OCI-LY7 (cell line): ENCODE results near the gene PDHX. TPM values are rescaled to one million over a fixed set of nuclear protein-coding genes. Genes with fewer than 3 reads are reported as not detected.

Experiments
- BruUV-seq: library from RNA; stranded (reverse); fragments of 400-500 nt; replicated peaks from 2 replicates; lab custom pipeline; 2021; lab: Mats Ljungman, UMichigan
- CTCF ChIA-PET: fragments of 300-600 bp; sonication (Branson Sonifier 250); formaldehyde crosslinking; loops from one replicate; lab custom pipeline; 2022; ENCODE audit warnings: antibody characterized with exemption; ENCODE audit not compliant: unreplicated experiment; lab: Charles Lee
- POLR2A ChIA-PET: fragments of 300-600 bp; sonication (Branson Sonifier 250); formaldehyde crosslinking; loops from one replicate; lab custom pipeline; 2022; ENCODE audit warnings: antibody characterized with exemption; lab: Charles Lee
- DNase-seq: peaks from one replicate; pipeline ENCODE4 v3.0.0-alpha.2; 2015; ENCODE audit warnings: low spot score
- H2AFZ ChIP-seq: fragments of 200-600 bp; sonication (generic), shearing (Covaris generic); 2 replicates; pipeline ENCODE4 v1.6.1; 2014; ENCODE audit warnings: mild to moderate bottlenecking, antibody characterized with exemption, low read length, moderate library complexity
- H3K27ac ChIP-seq: fragments of 200-600 bp; sonication (generic); 2 replicates; pipeline ENCODE4 v1.5.1; 2014; ENCODE audit warnings: mixed run types, low read depth, mild to moderate bottlenecking, moderate library complexity, low read length, inconsistent platforms; ENCODE audit not compliant: poor library complexity, severe bottlenecking
- H3K36me3 ChIP-seq: fragments of 200-600 bp; sonication (generic); 2 replicates; pipeline ENCODE4 v1.6.1; 2014; ENCODE audit warnings: mild to moderate bottlenecking, antibody characterized with exemption, low read length, moderate library complexity, mixed read lengths; ENCODE audit not compliant: insufficient read depth
- H3K4me1 ChIP-seq: fragments of 200-600 bp; sonication (generic); 2 replicates; pipeline ENCODE4 v1.5.1; 2014; ENCODE audit warnings: mild to moderate bottlenecking, low read length; ENCODE audit not compliant: insufficient read depth, poor library complexity, severe bottlenecking
- H3K4me2 ChIP-seq: fragments of 200-600 bp; sonication (generic); 2 replicates; pipeline ENCODE4 v1.6.1; 2014; ENCODE audit warnings: mild to moderate bottlenecking, low read length
- H3K4me3 ChIP-seq: fragments of 200-600 bp; sonication (generic); 2 replicates; pipeline ENCODE4 v1.5.1; 2014; ENCODE audit warnings: mild to moderate bottlenecking, low read depth, low read length; ENCODE audit not compliant: poor library complexity, severe bottlenecking
- H3K79me2 ChIP-seq: fragments of 200-600 bp; sonication (generic); 2 replicates; pipeline ENCODE4 v1.6.1; 2016; ENCODE audit warnings: low read depth, mild to moderate bottlenecking, low read length, moderate library complexity, mixed read lengths; ENCODE audit not compliant: insufficient read depth
- H3K9me2 ChIP-seq: fragments of 200-600 bp; sonication (generic); 2 replicates; pipeline ENCODE4 v1.6.1; 2016; ENCODE audit warnings: mild to moderate bottlenecking, low read length, mixed read lengths; ENCODE audit not compliant: insufficient read depth
- H3K9me3 ChIP-seq: fragments of 200-600 bp; sonication (generic); 2 replicates; pipeline ENCODE4 v1.6.1; 2014; ENCODE audit warnings: mild to moderate bottlenecking, mixed run types, low read length, mixed read lengths
- H4K20me1 ChIP-seq: fragments of 200-600 bp; sonication (generic); 2 replicates; pipeline ENCODE4 v1.6.1; 2014; ENCODE audit warnings: mild to moderate bottlenecking, antibody characterized with exemption, low read length, moderate library complexity, mixed read lengths; ENCODE audit not compliant: insufficient read depth
- EZH2phosphoT487 ChIP-seq: fragments of 200-600 bp; sonication (generic); IDR thresholded peaks from 2 replicates; pipeline ENCODE4 v1.6.1; 2018; ENCODE audit warnings: low read depth, borderline replicate concordance, mild to moderate bottlenecking, mixed run types, antibody characterized with exemption, low read length, moderate library complexity, mixed read lengths
- intact Hi-C: fragments of 100-400 bp; cut with micrococcal nuclease; formaldehyde crosslinking; loops from one replicate; pipeline ENCODE4 v1.10.0; 2022; ENCODE audit not compliant: unreplicated experiment
- total RNA-seq, 2 experiments: library from RNA; depleted of rRNA in 1 of 2; stranded (reverse); fragments of >200 nt in 1 of 2; shearing (Covaris generic) in 1 of 2; gene quantifications; 2 replicates each; pipeline ENCODE4 v1.2.3, GENCODE V29; 2014 to 2022
- TF ChIP-seq, protein P1 (sequence below): fragments of 200-600 bp; sonication (generic); conservative IDR thresholded peaks from 2 replicates; pipeline ENCODE4 v1.5.1; 2014; ENCODE audit warnings: mild to moderate bottlenecking, antibody characterized with exemption, low read length, moderate library complexity, mixed read lengths

PDHX gene
- total RNA-seq, 2 experiments from 2014 or later, result 18.0 to 50.9 TPM

DNA sequence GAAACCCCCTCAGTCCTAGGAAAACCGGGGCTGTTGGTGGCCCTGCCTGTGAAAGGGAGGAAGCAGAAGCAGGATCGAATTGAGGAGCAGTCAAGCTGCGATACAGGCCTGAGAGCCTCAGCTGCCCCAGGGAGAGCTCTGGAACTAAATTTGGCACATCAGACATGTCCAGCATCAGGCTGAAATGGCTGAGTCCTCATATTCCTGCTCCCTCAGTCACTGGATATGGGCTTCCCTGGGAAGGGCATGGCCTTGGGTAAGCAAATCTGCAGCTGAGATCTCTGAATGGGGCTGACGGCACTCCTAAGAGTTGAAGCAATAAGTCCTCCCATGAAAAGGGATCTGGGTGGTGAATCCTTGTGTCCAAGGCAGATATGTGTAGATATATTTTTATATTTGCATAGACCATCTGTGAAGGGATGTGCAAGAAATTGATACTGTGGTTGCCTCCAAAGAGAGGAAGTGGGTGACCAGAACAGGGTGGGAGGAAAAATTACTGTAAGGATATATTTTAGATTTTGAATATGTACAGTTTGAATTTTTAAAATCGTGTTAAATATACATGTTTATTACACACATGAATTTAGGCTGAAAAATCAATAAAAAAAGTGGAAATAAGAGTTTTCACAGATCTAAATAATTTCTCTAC, 45.7 kb upstream of the PDHX start:
- Histone ChIP-seq H4K20me1 (no peaks in the 10 kb centered on the region), H2AFZ (no peak overlapping the region), H3K4me2 (no peak overlapping the region), H3K9me2 (no peaks in the 10 kb centered on the region), H3K36me3 (no peaks in the 10 kb centered on the region), H3K9me3 (no peaks in the 10 kb centered on the region), H3K27ac (no peak overlapping the region), H3K4me1 (no peaks in the 10 kb centered on the region), H3K4me3 (no peak overlapping the region), H3K79me2 (no peaks in the 10 kb centered on the region)
- no peak for TF ChIP-seq EZH2phosphoT487
- TF ChIP-seq, protein P1, sequence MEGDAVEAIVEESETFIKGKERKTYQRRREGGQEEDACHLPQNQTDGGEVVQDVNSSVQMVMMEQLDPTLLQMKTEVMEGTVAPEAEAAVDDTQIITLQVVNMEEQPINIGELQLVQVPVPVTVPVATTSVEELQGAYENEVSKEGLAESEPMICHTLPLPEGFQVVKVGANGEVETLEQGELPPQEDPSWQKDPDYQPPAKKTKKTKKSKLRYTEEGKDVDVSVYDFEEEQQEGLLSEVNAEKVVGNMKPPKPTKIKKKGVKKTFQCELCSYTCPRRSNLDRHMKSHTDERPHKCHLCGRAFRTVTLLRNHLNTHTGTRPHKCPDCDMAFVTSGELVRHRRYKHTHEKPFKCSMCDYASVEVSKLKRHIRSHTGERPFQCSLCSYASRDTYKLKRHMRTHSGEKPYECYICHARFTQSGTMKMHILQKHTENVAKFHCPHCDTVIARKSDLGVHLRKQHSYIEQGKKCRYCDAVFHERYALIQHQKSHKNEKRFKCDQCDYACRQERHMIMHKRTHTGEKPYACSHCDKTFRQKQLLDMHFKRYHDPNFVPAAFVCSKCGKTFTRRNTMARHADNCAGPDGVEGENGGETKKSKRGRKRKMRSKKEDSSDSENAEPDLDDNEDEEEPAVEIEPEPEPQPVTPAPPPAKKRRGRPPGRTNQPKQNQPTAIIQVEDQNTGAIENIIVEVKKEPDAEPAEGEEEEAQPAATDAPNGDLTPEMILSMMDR, result no peak
- ChIA-PET CTCF (no interaction called here), POLR2A (no interaction called here)
- DNase-seq, result no peak
- intact Hi-C loops, result no loop called here
- no TSS peak for BruUV-seq

DNA sequence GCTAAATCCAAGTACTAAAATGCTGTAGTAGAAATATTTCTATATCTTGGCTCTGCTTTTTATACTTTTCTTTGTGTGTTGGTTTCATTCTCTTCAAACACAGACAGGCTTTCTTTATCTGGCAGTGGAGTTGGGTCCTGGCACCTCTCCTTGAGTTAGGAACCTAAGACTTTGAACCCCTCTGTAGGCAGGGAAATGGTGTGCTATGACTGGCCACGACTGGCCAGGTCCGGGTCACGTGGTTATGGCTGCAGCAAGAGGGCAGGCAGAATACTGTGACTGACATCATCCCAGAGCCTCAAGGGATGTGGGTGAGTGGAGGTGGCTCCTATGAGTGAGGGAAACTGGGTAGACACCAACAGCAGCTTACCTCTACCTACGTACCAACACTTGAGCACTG, 42.2 kb upstream of the PDHX start:
- no peak overlapping the region for H3K4me2 ChIP-seq
- no peaks in the 10 kb centered on the region for H3K9me2 ChIP-seq
- no peak overlapping the region for H3K27ac ChIP-seq
- no peak overlapping the region for H3K4me3 ChIP-seq
- H2AFZ ChIP-seq, result no peak overlapping the region
- no peaks in the 10 kb centered on the region for H3K4me1 ChIP-seq
- DNase-seq, result no peak
- ChIA-PET CTCF (no interaction called here), POLR2A (no interaction called here)
- no peaks in the 10 kb centered on the region for H3K36me3 ChIP-seq
- intact Hi-C loops, result no loop called here
- no peaks in the 10 kb centered on the region for H3K79me2 ChIP-seq
- no TSS peak for BruUV-seq
- H3K9me3 ChIP-seq, result no peaks in the 10 kb centered on the region
- TF ChIP-seq, protein P1, result no peak
- TF ChIP-seq EZH2phosphoT487, result no peak
- H4K20me1 ChIP-seq, result no peaks in the 10 kb centered on the region

DNA sequence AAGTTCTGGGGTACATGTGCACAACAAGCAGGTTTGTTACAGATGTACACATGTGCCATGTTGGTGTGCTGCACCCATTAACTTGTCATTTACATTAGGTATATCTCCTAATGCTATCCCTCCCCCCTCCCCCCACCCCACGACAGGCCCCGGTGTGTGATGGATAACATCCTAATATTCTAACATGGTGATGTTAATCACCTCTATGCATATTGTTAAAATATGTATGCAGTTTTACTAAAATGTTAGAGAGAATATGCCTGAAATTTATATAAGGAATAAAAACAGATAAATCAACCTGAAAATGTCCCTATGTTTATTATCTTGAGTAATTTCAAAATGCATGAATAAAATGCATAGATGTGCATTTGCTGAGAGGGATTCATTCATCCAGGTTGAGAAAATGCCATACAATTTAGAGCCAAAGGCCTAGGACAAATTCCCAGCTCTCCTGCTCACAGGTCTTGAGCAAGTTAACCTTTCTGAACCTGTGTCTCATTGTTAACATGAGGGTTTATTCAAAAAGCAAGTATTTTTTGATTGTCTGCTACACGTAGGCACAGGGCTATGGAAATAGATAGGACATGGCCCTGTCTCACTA, 38.9 kb upstream of the PDHX start:
- Histone ChIP-seq H3K4me2 (no peak overlapping the region), H3K36me3 (peaks cover 10% of the 10 kb centered on the region), H3K27ac (no peak overlapping the region), H3K4me3 (no peak overlapping the region), H2AFZ (no peak overlapping the region), H3K79me2 (no peaks in the 10 kb centered on the region), H3K9me3 (no peaks in the 10 kb centered on the region), H3K9me2 (no peaks in the 10 kb centered on the region), H4K20me1 (no peaks in the 10 kb centered on the region), H3K4me1 (no peaks in the 10 kb centered on the region)
- no TSS peak for BruUV-seq
- TF ChIP-seq, protein P1, result no peak
- no peak for TF ChIP-seq EZH2phosphoT487
- no peak for DNase-seq
- CTCF ChIA-PET, result no interaction called here
- POLR2A ChIA-PET, result interaction anchor here (0.9 to 1.1 kb wide), 2 partner anchors 15 to 42 kb away, joined by 3 read pairs; no protein-coding TSS in a partner anchor
- intact Hi-C loops, result no loop called here
